Panc1 (cell line): ENCODE results near the gene TGM1. TPM values are rescaled to one million over a fixed set of nuclear protein-coding genes. Genes with fewer than 3 reads are reported as not detected.

Experiments
- ATAC-seq: fragments of 200-7000 bp; cut with Tn5 transposase; 2 replicates; pipeline ENCODE4 v1.9.1; 2020; ENCODE audit warnings: mild to moderate bottlenecking, moderate library complexity
- BruUV-seq: library from RNA; stranded (reverse); fragments of 400-500 nt; replicated peaks from 2 replicates; lab custom pipeline; 2021; lab: Mats Ljungman, UMichigan
- CTCF ChIA-PET: fragments of 300-600 bp; sonication (Branson Sonifier 250); formaldehyde crosslinking; loops from one replicate; lab custom pipeline; 2022; ENCODE audit warnings: antibody characterized with exemption; lab: Charles Lee
- POLR2A ChIA-PET: fragments of 300-600 bp; sonication (Branson Sonifier 250); formaldehyde crosslinking; loops from one replicate; lab custom pipeline; 2022; ENCODE audit warnings: antibody characterized with exemption; lab: Charles Lee
- DNase-seq: peaks from one replicate; pipeline ENCODE4 v3.0.0-alpha.2; 2010; ENCODE audit warnings: low read depth, low spot score
- H3K27ac ChIP-seq: 2 replicates; pipeline ENCODE4 v1.5.1; 2011; ENCODE audit warnings: mild to moderate bottlenecking, low read length, inconsistent platforms
- H3K27me3 ChIP-seq: fragments of 200-500 bp; sonication (Bioruptor generic); 2 replicates; pipeline ENCODE4 v1.6.0; 2014; ENCODE audit warnings: low read length, inconsistent platforms; ENCODE audit not compliant: control insufficient read depth, insufficient read depth
- H3K36me3 ChIP-seq: fragments of 200-500 bp; sonication (Bioruptor generic); 2 replicates; pipeline ENCODE4 v1.5.1; 2014; ENCODE audit warnings: inconsistent platforms, mild to moderate bottlenecking, low read length, moderate library complexity; ENCODE audit not compliant: control insufficient read depth, insufficient read depth
- H3K4me1 ChIP-seq: 2 replicates; pipeline ENCODE4 v1.5.1; 2011; ENCODE audit warnings: inconsistent platforms, mild to moderate bottlenecking, low read length, moderate library complexity; ENCODE audit not compliant: control insufficient read depth, insufficient read depth
- H3K4me3 ChIP-seq, 2 experiments: 2 replicates each; pipeline ENCODE4 v1.5.1; 2011 to 2012; ENCODE audit warnings: low read depth in 2 of 2, low read length in 2 of 2, mild to moderate bottlenecking in 2 of 2, inconsistent platforms in 1 of 2, moderate library complexity in 1 of 2
- H3K9me3 ChIP-seq: fragments of 200-500 bp; sonication (Bioruptor generic); 2 replicates; pipeline ENCODE4 v1.5.1; 2014; ENCODE audit warnings: low read depth, mild to moderate bottlenecking, inconsistent platforms, low read length, moderate library complexity; ENCODE audit not compliant: control insufficient read depth, insufficient read depth
- CTCF ChIP-seq: fragments of 450-650 bp; IDR thresholded peaks from 2 replicates; pipeline ENCODE4 v1.5.1; 2017; ENCODE audit warnings: mild to moderate bottlenecking
- POLR2AphosphoS5 ChIP-seq: IDR thresholded peaks from 2 replicates; pipeline ENCODE4 v1.6.1; 2012; ENCODE audit warnings: mild to moderate bottlenecking, low read depth, low read length, moderate library complexity
- REST ChIP-seq, 2 experiments: IDR thresholded peaks; 2 replicates each; pipeline ENCODE4 v1.6.1; 2011 to 2012; ENCODE audit warnings: low read depth in 2 of 2, control low read depth in 1 of 2, low read length in 1 of 2, mild to moderate bottlenecking in 1 of 2, moderate library complexity in 1 of 2; ENCODE audit not compliant: insufficient read depth in 1 of 2
- SIN3A ChIP-seq: IDR thresholded peaks from 2 replicates; pipeline ENCODE4 v1.6.1; 2012; ENCODE audit warnings: low read depth, mild to moderate bottlenecking, low read length, moderate library complexity, borderline replicate concordance; ENCODE audit not compliant: insufficient read depth
- TCF7L2 ChIP-seq: IDR thresholded peaks from 2 replicates; pipeline ENCODE4 v1.6.1; 2011; ENCODE audit warnings: mild to moderate bottlenecking, low read depth, low read length, inconsistent platforms
- in situ Hi-C: cut with HindIII; loops from 2 replicates; pipeline ENCODE4 v1.10.0; 2016; ENCODE audit warnings: low sequenced_read_pairs, low pct_unique_long_range_greater_than_20kb
- intact Hi-C: fragments of 100-400 bp; cut with micrococcal nuclease; formaldehyde crosslinking; loops from one replicate; pipeline ENCODE4 v1.10.0; 2022; ENCODE audit not compliant: unreplicated experiment
- total RNA-seq: library from RNA; stranded (reverse); gene quantifications from one replicate; pipeline ENCODE4 v1.2.1, GENCODE V29; 2021; ENCODE audit not compliant: unreplicated experiment

The TGM1 gene
- total RNA-seq, 1 experiment from 2014 or later = 2.3 TPM

GRCh38 chr14:24251880-24252288 is 11.1 kb downstream of the TGM1 start:
- Histone ChIP-seq H3K4me1 (no peaks in the 10 kb centered on the region), H3K36me3 (no peaks in the 10 kb centered on the region), H3K27me3 (no peaks in the 10 kb centered on the region), H3K4me3 (no peak overlapping the region), H3K9me3 (no peaks in the 10 kb centered on the region), H3K27ac (no peak overlapping the region)
- no peak; the same call in 1 of the 2 replicates for ATAC-seq
- ChIA-PET POLR2A (no interaction called here), CTCF (no interaction called here)
- BruUV-seq = no TSS peak
- no peak for DNase-seq
- TF ChIP-seq POLR2AphosphoS5 (no peak), TCF7L2 (no peak), REST (IDR thresholded peaks at IDR 0.05; ENCODE audit: insufficient read depth in 1 of 2, low read depth in 2 of 2, low read length in 1 of 2) (no peak), SIN3A (no peak), CTCF (no peak)
- in situ Hi-C loops = no loop called here
- intact Hi-C loops = no loop called here

- ChIA-PET CTCF (no interaction called here), POLR2A (no interaction called here)
- Histone ChIP-seq H3K27me3 (no peaks in the 10 kb centered on the region), H3K9me3 (no peaks in the 10 kb centered on the region), H3K4me1 (no peaks in the 10 kb centered on the region), H3K36me3 (no peaks in the 10 kb centered on the region), H3K27ac (no peak overlapping the region), H3K4me3 (no peak overlapping the region)
- intact Hi-C loops = no loop called here
- ATAC-seq (no peak), DNase-seq (no peak)
- TF ChIP-seq CTCF (no peak), SIN3A (no peak), POLR2AphosphoS5 (no peak), TCF7L2 (no peak), REST (IDR thresholded peaks at IDR 0.05; ENCODE audit: insufficient read depth in 1 of 2, low read depth in 2 of 2, low read length in 1 of 2) (no peak)
- in situ Hi-C loops = no loop called here
- BruUV-seq = no TSS peak
Measured at GRCh38 chr14:24250354-24250753, 12.6 kb downstream of the TGM1 start.
